Daoy (cell line): ENCODE results near the gene ATG10. TPM values are rescaled to one million over a fixed set of nuclear protein-coding genes. Genes with fewer than 3 reads are reported as not detected.
"Not testable (repeated sequence)": the region's sequence is repeated elsewhere in the genome, so short reads cannot be mapped to it uniquely, and the experiment has no call there.

Source experiments
- DNase-seq: peaks from one replicate; pipeline ENCODE4 v3.0.0-alpha.2; 2015; ENCODE audit warnings: low read depth
- total RNA-seq: library from RNA; depleted of rRNA; stranded (reverse); fragments of >200 nt; shearing (Covaris generic); gene quantifications from 2 replicates; pipeline ENCODE4 v1.2.3, GENCODE V29; 2014

The ATG10 gene
- total RNA-seq, 1 experiment from 2014 or later, result 28.9 TPM

- DNase-seq, result not testable (repeated sequence)
Measured at GRCh38 chr5:81982172-81982685, 10.4 kb downstream of the ATG10 start.

GRCh38 chr5:81983148-81983547, 11.3 kb downstream of the ATG10 start:
- not testable (repeated sequence) for DNase-seq

- not testable (repeated sequence) for DNase-seq
Measured at GRCh38 chr5:81983563-81983962, 11.7 kb downstream of the ATG10 start.

- DNase-seq, result no peak
Measured at GRCh38 chr5:81986126-81986525, 14.3 kb downstream of the ATG10 start.

GRCh38 chr5:81989204-81989603, 17.4 kb downstream of the ATG10 start:
- DNase-seq, result no peak

- DNase-seq, result no peak
Measured at GRCh38 chr5:81994679-81995078, 22.9 kb downstream of the ATG10 start.

- no peak for DNase-seq
Measured at GRCh38 chr5:81995407-81995806, 23.6 kb downstream of the ATG10 start.

GRCh38 chr5:82004511-82004910, 32.7 kb downstream of the ATG10 start:
- peak; percentile 43 for DNase-seq

- not testable (repeated sequence) for DNase-seq
Measured at GRCh38 chr5:82009869-82010268, 38.0 kb downstream of the ATG10 start.

GRCh38 chr5:82010696-82011095, 38.9 kb downstream of the ATG10 start:
- DNase-seq, result no peak

- DNase-seq, result no peak
Measured at GRCh38 chr5:82011761-82012160, 39.9 kb downstream of the ATG10 start.

- not testable (repeated sequence) for DNase-seq
Measured at GRCh38 chr5:82014644-82015043, 42.8 kb downstream of the ATG10 start.

GRCh38 chr5:82018462-82018861, 46.6 kb downstream of the ATG10 start:
- DNase-seq, result no peak

GRCh38 chr5:82019342-82020138, 47.7 kb downstream of the ATG10 start:
- no peak for DNase-seq

GRCh38 chr5:82022499-82022898, 50.7 kb downstream of the ATG10 start:
- DNase-seq, result no peak

GRCh38 chr5:82023644-82024043, 51.8 kb downstream of the ATG10 start:
- no peak for DNase-seq

GRCh38 chr5:82031220-82032119, 59.6 kb downstream of the ATG10 start:
- DNase-seq, result no peak

- DNase-seq, result not testable (repeated sequence)
Measured at GRCh38 chr5:82042894-82043293, 71.1 kb downstream of the ATG10 start.

GRCh38 chr5:82044010-82044409, 72.2 kb downstream of the ATG10 start:
- DNase-seq, result no peak

- peak; percentile 13 for DNase-seq
Measured at GRCh38 chr5:82045554-82046275, 73.9 kb downstream of the ATG10 start.

- peak; percentile 30 for DNase-seq
Measured at GRCh38 chr5:82046276-82046647, 74.4 kb downstream of the ATG10 start.

GRCh38 chr5:82050955-82051354, 79.1 kb downstream of the ATG10 start:
- DNase-seq, result no peak
